AG08395 (cell line): ENCODE measurements around the gene MRM2.

Source experiments
- DNase-seq: peaks from one replicate; pipeline ENCODE4 v3.0.0; 2012; ENCODE audit warnings: mixed read lengths, low spot score

MRM2 gene

GRCh38 chr7:2203766-2204300 lies 38.2 kb downstream of the MRM2 start:
- no peak for DNase-seq

- DNase-seq = no peak
Observed at GRCh38 chr7:2202901-2203765, 38.9 kb downstream of the MRM2 start.

GRCh38 chr7:2202361-2202761 lies 39.6 kb downstream of the MRM2 start:
- no peak for DNase-seq

- no peak for DNase-seq
Observed at GRCh38 chr7:2201686-2202360, 40.2 kb downstream of the MRM2 start.

- no peak for DNase-seq
Observed at GRCh38 chr7:2201128-2201527, 40.9 kb downstream of the MRM2 start.

- no peak for DNase-seq
Observed at GRCh38 chr7:2200584-2200980, 41.4 kb downstream of the MRM2 start.

- no peak for DNase-seq
Observed at GRCh38 chr7:2199956-2200583, 41.9 kb downstream of the MRM2 start.

GRCh38 chr7:2199528-2199927 lies 42.5 kb downstream of the MRM2 start:
- DNase-seq = no peak

GRCh38 chr7:2198760-2199159 lies 43.2 kb downstream of the MRM2 start:
- DNase-seq = no peak

GRCh38 chr7:2198206-2198605 lies 43.8 kb downstream of the MRM2 start:
- no peak for DNase-seq

- DNase-seq = no peak
Observed at GRCh38 chr7:2197436-2198155, 44.4 kb downstream of the MRM2 start.

- DNase-seq = no peak
Observed at GRCh38 chr7:2196381-2197378, 45.3 kb downstream of the MRM2 start.

GRCh38 chr7:2195400-2196246 lies 46.4 kb downstream of the MRM2 start:
- DNase-seq = no peak

GRCh38 chr7:2193575-2194305 lies 48.3 kb downstream of the MRM2 start:
- no peak for DNase-seq

- DNase-seq = no peak
Observed at GRCh38 chr7:2192831-2193534, 49.0 kb downstream of the MRM2 start.

- no peak for DNase-seq
Observed at GRCh38 chr7:2191016-2191415, 51.0 kb downstream of the MRM2 start.

- no peak for DNase-seq
Observed at GRCh38 chr7:2190531-2190930, 51.5 kb downstream of the MRM2 start.

- DNase-seq = no peak
Observed at GRCh38 chr7:2186166-2186565, 55.8 kb downstream of the MRM2 start.

- DNase-seq = no peak
Observed at GRCh38 chr7:2185715-2186114, 56.3 kb downstream of the MRM2 start.
